ENCODE results near the gene RAPGEF2.

The RAPGEF2 gene

GRCh38 chr4:159344877-159345276 lies 242.0 kb downstream of the RAPGEF2 start:
- TF ChIP-seq CTCF (conservative IDR thresholded peaks at IDR 0.05; ENCODE audit: low read depth, low read length): no peak
- no peak overlapping the region for H3K4me3 ChIP-seq (ENCODE audit: low read depth, low read length)
- DNase-seq (ENCODE audit: low read depth): no peak

- no peak for DNase-seq (ENCODE audit: low read depth)
- TF ChIP-seq CTCF (conservative IDR thresholded peaks at IDR 0.05; ENCODE audit: low read depth, low read length): no peak
- H3K4me3 ChIP-seq (ENCODE audit: low read depth, low read length): no peak overlapping the region
Measured at GRCh38 chr4:159346681-159347080, 243.8 kb downstream of the RAPGEF2 start.

GRCh38 chr4:159347813-159348212 lies 244.9 kb downstream of the RAPGEF2 start:
- DNase-seq (ENCODE audit: low read depth): no peak
- H3K4me3 ChIP-seq (ENCODE audit: low read depth, low read length): no peak overlapping the region
- TF ChIP-seq CTCF (conservative IDR thresholded peaks at IDR 0.05; ENCODE audit: low read depth, low read length): no peak

GRCh38 chr4:159349332-159349731 lies 246.5 kb downstream of the RAPGEF2 start:
- no peak for TF ChIP-seq CTCF (conservative IDR thresholded peaks at IDR 0.05; ENCODE audit: low read depth, low read length)
- no peak for DNase-seq (ENCODE audit: low read depth)
- H3K4me3 ChIP-seq (ENCODE audit: low read depth, low read length): no peak overlapping the region

GRCh38 chr4:159352609-159353008 lies 249.7 kb downstream of the RAPGEF2 start:
- no peak for DNase-seq (ENCODE audit: low read depth)
- no peak overlapping the region for H3K4me3 ChIP-seq (ENCODE audit: low read depth, low read length)

GRCh38 chr4:159353422-159354116 lies 250.7 kb downstream of the RAPGEF2 start:
- no peak overlapping the region for H3K4me3 ChIP-seq (ENCODE audit: low read depth, low read length)
- no peak for DNase-seq (ENCODE audit: low read depth)
- no peak for TF ChIP-seq CTCF (conservative IDR thresholded peaks at IDR 0.05; ENCODE audit: low read depth, low read length)

More at GRCh38 chr4:159352609-159353008, 249.7 kb downstream of the RAPGEF2 start:
- no peak for TF ChIP-seq CTCF (conservative IDR thresholded peaks at IDR 0.05; ENCODE audit: low read depth, low read length)

- no peak for DNase-seq (ENCODE audit: low read depth)
- TF ChIP-seq CTCF (conservative IDR thresholded peaks at IDR 0.05; ENCODE audit: low read depth, low read length): no peak
- H3K4me3 ChIP-seq (ENCODE audit: low read depth, low read length): no peak overlapping the region
Measured at GRCh38 chr4:159355466-159355865, 252.6 kb downstream of the RAPGEF2 start.
